B cell (primary cell): ENCODE results near the gene PLEKHJ1. TPM values are rescaled to one million over a fixed set of nuclear protein-coding genes. Genes with fewer than 3 reads are reported as not detected.

Source experiments
- ATAC-seq: fragments of 200-7000 bp; cut with Tn5 transposase; one replicate; pipeline ENCODE4 v1.10.0; 2021; ENCODE audit warnings: low read depth, mild to moderate bottlenecking, moderate number of reproducible peaks, moderate library complexity
- CTCF ChIA-PET: fragments of 350-600 bp; sonication (Branson Sonifier 250); formaldehyde crosslinking; loops from one replicate; lab custom pipeline; 2021; ENCODE audit warnings: antibody characterized with exemption, inconsistent platforms; lab: Charles Lee
- POLR2A ChIA-PET: fragments of 350-600 bp; sonication (Branson Sonifier 250); formaldehyde crosslinking; loops from one replicate; lab custom pipeline; 2021; ENCODE audit warnings: antibody characterized with exemption; lab: Charles Lee
- DNase-seq: peaks from one replicate; pipeline ENCODE4 v3.0.0; 2013
- H2AFZ ChIP-seq: 2 replicates; pipeline ENCODE4 v1.6.1; 2012; ENCODE audit warnings: mild to moderate bottlenecking, low read depth, low read length; ENCODE audit not compliant: insufficient read depth, poor library complexity, severe bottlenecking
- H3K27ac ChIP-seq, 2 donors: 1 replicate in 1 of 2; 2 replicates in 1 of 2; pipeline ENCODE4 v1.5.1; 2012 to 2013; ENCODE audit warnings: low read length in 2 of 2, mild to moderate bottlenecking in 2 of 2, moderate library complexity in 1 of 2
- H3K27me3 ChIP-seq, 4 experiments: fragments of 200-600 bp in 1 of 4; sonication (generic) in 1 of 4; replicated peaks in 1 of 4; 1 replicate in 2 of 4; 2 replicates in 2 of 4; pipeline versions ENCODE4 v1.6.1 to v1.7.0; 2013 to 2016; ENCODE audit warnings: low read length in 3 of 4, mild to moderate bottlenecking in 2 of 4, mixed read lengths in 1 of 4, moderate library complexity in 1 of 4; ENCODE audit not compliant: insufficient read depth in 4 of 4, control insufficient read depth in 3 of 4; ENCODE audit errors: control extremely low read depth in 1 of 4
- H3K36me3 ChIP-seq, 2 experiments: replicated peaks in 1 of 2; 1 replicate in 1 of 2; 2 replicates in 1 of 2; pipeline versions ENCODE4 v1.6.1 to v1.7.1; 2013; ENCODE audit warnings: low read length in 1 of 2; ENCODE audit not compliant: insufficient read depth in 2 of 2, control insufficient read depth in 1 of 2; ENCODE audit errors: control extremely low read depth in 1 of 2, extremely low read depth in 1 of 2
- H3K4me1 ChIP-seq, 2 donors: fragments of 200-600 bp in 1 of 2; sonication (generic) in 1 of 2; 1 replicate in 1 of 2; 2 replicates in 1 of 2; pipeline versions ENCODE4 v1.5.1 to v1.6.1; 2013 to 2017; ENCODE audit warnings: low read length in 2 of 2; ENCODE audit not compliant: control insufficient read depth in 2 of 2, insufficient read depth in 2 of 2
- H3K4me2 ChIP-seq: replicated peaks from 2 replicates; pipeline ENCODE3; 2012; ENCODE audit warnings: mild to moderate bottlenecking, low read depth, low read length; ENCODE audit not compliant: poor library complexity, severe bottlenecking
- H3K4me3 ChIP-seq, 5 experiments: fragments of 200-600 bp in 1 of 5; sonication (generic) in 1 of 5; 1 replicate in 3 of 5; 2 replicates in 2 of 5; pipeline versions ENCODE4 v1.5.1 to v1.7.0; 2011 to 2016; ENCODE audit warnings: low read length in 4 of 5, mild to moderate bottlenecking in 4 of 5, low read depth in 2 of 5, control low read depth in 1 of 5, moderate library complexity in 1 of 5; ENCODE audit not compliant: insufficient read depth in 1 of 5; ENCODE audit errors: control extremely low read depth in 1 of 5, extremely low read depth in 1 of 5
- H3K79me2 ChIP-seq: fragments of 200-600 bp; sonication (generic); one replicate; pipeline ENCODE4 v1.6.0; 2016; ENCODE audit warnings: low read length; ENCODE audit not compliant: control insufficient read depth, insufficient read depth
- H3K9ac ChIP-seq: fragments of 200-600 bp; sonication (generic); 2 replicates; pipeline ENCODE4 v1.6.1; 2017; ENCODE audit warnings: mild to moderate bottlenecking, low read length, moderate library complexity
- H3K9me3 ChIP-seq, 3 donors: one replicate each; pipeline versions ENCODE4 v1.6.1 to v1.7.1; 2013; ENCODE audit warnings: low read length in 2 of 3; ENCODE audit not compliant: control insufficient read depth in 2 of 3, insufficient read depth in 1 of 3; ENCODE audit errors: control extremely low read depth in 1 of 3
- H4K20me1 ChIP-seq: 2 replicates; pipeline ENCODE4 v1.6.0; 2012; ENCODE audit warnings: mild to moderate bottlenecking, low read length; ENCODE audit not compliant: insufficient read depth, control insufficient read depth, poor library complexity, severe bottlenecking
- H3K27ac Mint-ChIP-seq: one replicate; pipeline ENCODE4 v1.8.0; 2021; ENCODE audit warnings: mixed read lengths
- H3K27me3 Mint-ChIP-seq: one replicate; pipeline ENCODE4 v1.8.0; 2021; ENCODE audit warnings: mixed read lengths
- H3K4me1 Mint-ChIP-seq: one replicate; pipeline ENCODE4 v1.8.0; 2021; ENCODE audit warnings: mixed read lengths
- H3K4me3 Mint-ChIP-seq: one replicate; pipeline ENCODE4 v1.8.0; 2021; ENCODE audit warnings: mixed read lengths
- H3K9me3 Mint-ChIP-seq: one replicate; pipeline ENCODE4 v1.8.0; 2022; ENCODE audit warnings: mixed read lengths; ENCODE audit not compliant: insufficient read depth
- EZH2 ChIP-seq: IDR thresholded peaks from 2 replicates; pipeline ENCODE4 v1.6.1; 2012; ENCODE audit warnings: borderline replicate concordance, low read depth, mild to moderate bottlenecking, moderate library complexity, low read length; ENCODE audit not compliant: insufficient read depth, poor library complexity, severe bottlenecking
- WGBS: methylation state at CpG from one replicate; pipeline ENCODE4 v1.1.5; 2013; ENCODE audit warnings: missing lambda C conversion rate; ENCODE audit not compliant: insufficient coverage; 5-methylcytosine and 5-hydroxymethylcytosine counted together
- intact Hi-C: fragments of 100-400 bp; cut with micrococcal nuclease; formaldehyde crosslinking; loops from one replicate; pipeline ENCODE4 v1.10.0; 2022
- polyA plus RNA-seq: library from polyadenylated mRNA; depleted of rRNA; stranded (reverse); fragments of >200 nt; gene quantifications from 2 replicates; pipeline ENCODE4 v1.2.3, GENCODE V29; 2012
- total RNA-seq, 2 donors: library from RNA; stranded (reverse); fragments of 120-200 nt in 1 of 2; gene quantifications; 1 replicate in 1 of 2; 2 replicates in 1 of 2; pipeline versions ENCODE4 v1.2.3 to v1.2.4, GENCODE V29; 2013 to 2022
- TF ChIP-seq, protein P1 (sequence below): fragments of 200-600 bp; IDR thresholded peaks from one replicate; pipeline ENCODE4 v1.8.0; 2022; ENCODE audit warnings: antibody characterized with exemption, mild to moderate bottlenecking

The PLEKHJ1 gene
- total and polyA plus RNA-seq, 2 donors (not counting 1 experiment from before 2014, with no cell fraction given), result 86.7 to 117 TPM

DNA sequence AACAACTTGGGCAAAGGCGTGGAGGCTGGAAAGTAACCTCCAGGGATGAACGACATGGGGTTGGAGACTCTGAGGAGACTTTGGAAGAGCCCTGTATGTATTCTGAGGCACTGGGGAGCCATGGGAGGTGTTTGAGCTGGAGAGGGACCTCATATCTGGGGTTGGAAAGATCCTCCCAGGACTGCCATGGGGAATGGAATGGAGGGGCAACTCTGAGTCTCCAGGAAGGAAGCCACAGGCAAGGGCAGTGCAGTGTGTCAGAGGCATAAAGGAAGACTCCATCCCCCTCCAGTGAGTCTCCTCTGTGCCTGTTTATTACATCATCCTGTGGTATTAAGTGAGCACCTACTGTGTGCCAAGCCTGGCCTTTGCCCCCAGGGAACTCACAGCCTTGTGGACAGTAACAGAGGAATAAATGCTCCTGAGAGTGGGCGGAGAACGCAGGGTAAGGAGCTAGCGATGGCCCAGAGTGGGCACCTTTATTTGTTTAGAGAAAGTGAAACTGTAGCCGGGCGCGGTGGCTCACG is 38.1 kb upstream of the PLEKHJ1 start:
- no peaks in the 10 kb centered on the region for H3K9me3 Mint-ChIP-seq
- DNase-seq (no peak), ATAC-seq (no peak)
- peaks cover 75% of the 10 kb centered on the region for H4K20me1 ChIP-seq
- H3K4me2 ChIP-seq, result peak overlapping the region; percentile 99
- H3K9ac ChIP-seq, result peak overlapping the region; percentile 50
- H2AFZ ChIP-seq, result no peak overlapping the region
- H3K4me3 Mint-ChIP-seq, result peak overlapping the region; percentile 86
- no peaks in the 10 kb centered on the region for H3K27me3 ChIP-seq
- 96% methylated on average over 5 of the region's 9 CpGs for WGBS
- intact Hi-C loops, result loop anchor here (2.0 to 10.0 kb wide), 2 partner anchors 15 to 201 kb away; partner anchors contain the start of gene GADD45B
- TF ChIP-seq, protein P1, sequence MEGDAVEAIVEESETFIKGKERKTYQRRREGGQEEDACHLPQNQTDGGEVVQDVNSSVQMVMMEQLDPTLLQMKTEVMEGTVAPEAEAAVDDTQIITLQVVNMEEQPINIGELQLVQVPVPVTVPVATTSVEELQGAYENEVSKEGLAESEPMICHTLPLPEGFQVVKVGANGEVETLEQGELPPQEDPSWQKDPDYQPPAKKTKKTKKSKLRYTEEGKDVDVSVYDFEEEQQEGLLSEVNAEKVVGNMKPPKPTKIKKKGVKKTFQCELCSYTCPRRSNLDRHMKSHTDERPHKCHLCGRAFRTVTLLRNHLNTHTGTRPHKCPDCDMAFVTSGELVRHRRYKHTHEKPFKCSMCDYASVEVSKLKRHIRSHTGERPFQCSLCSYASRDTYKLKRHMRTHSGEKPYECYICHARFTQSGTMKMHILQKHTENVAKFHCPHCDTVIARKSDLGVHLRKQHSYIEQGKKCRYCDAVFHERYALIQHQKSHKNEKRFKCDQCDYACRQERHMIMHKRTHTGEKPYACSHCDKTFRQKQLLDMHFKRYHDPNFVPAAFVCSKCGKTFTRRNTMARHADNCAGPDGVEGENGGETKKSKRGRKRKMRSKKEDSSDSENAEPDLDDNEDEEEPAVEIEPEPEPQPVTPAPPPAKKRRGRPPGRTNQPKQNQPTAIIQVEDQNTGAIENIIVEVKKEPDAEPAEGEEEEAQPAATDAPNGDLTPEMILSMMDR, result no peak
- TF ChIP-seq EZH2, result no peak
- H3K36me3 ChIP-seq, result peaks cover 0 to 35% of the 10 kb centered on the region in 2 experiments
- POLR2A ChIA-PET, result interaction anchor here (0.6 to 10.8 kb wide), 17 partner anchors 14 to 330 kb away, joined by 3 to 134 read pairs (median 4); partner anchors contain the start of gene JSRP1
- CTCF ChIA-PET, result interaction anchor here (0.6 to 7.5 kb wide), 25 partner anchors 8 to 347 kb away, joined by 3 to 66 read pairs (median 4); partner anchors contain the start of genes AP3D1, JSRP1, PLEKHJ1 and SF3A2
- peaks cover 86% of the 10 kb centered on the region for H3K79me2 ChIP-seq
- no peaks in the 10 kb centered on the region for H3K9me3 ChIP-seq
- H3K4me1 ChIP-seq, result peaks cover 37 to 53% of the 10 kb centered on the region in 2 donors
- no peaks in the 10 kb centered on the region for H3K27me3 Mint-ChIP-seq
- no peak overlapping the region for H3K4me3 ChIP-seq
- H3K4me1 Mint-ChIP-seq, result peaks cover 46% of the 10 kb centered on the region
- H3K27ac ChIP-seq, result peak overlapping the region; percentile 79 to 84
- peak overlapping the region; percentile 93 for H3K27ac Mint-ChIP-seq
